Stimulated activated CD4-positive, alpha-beta T cell treated with anti-CD3 and anti-CD28 coated beads, Interleukin-4, amount 100 ng/mL, for 24 hours (primary cell): ENCODE measurements around the gene ABCB4.
"Not testable (repeated sequence)": the region's sequence is repeated elsewhere in the genome, so short reads cannot be mapped to it uniquely, and the experiment has no call there.

Source experiments
- DNase-seq: peaks from one replicate; pipeline ENCODE4 v3.0.0-alpha.2; 2020

The ABCB4 gene

DNA sequence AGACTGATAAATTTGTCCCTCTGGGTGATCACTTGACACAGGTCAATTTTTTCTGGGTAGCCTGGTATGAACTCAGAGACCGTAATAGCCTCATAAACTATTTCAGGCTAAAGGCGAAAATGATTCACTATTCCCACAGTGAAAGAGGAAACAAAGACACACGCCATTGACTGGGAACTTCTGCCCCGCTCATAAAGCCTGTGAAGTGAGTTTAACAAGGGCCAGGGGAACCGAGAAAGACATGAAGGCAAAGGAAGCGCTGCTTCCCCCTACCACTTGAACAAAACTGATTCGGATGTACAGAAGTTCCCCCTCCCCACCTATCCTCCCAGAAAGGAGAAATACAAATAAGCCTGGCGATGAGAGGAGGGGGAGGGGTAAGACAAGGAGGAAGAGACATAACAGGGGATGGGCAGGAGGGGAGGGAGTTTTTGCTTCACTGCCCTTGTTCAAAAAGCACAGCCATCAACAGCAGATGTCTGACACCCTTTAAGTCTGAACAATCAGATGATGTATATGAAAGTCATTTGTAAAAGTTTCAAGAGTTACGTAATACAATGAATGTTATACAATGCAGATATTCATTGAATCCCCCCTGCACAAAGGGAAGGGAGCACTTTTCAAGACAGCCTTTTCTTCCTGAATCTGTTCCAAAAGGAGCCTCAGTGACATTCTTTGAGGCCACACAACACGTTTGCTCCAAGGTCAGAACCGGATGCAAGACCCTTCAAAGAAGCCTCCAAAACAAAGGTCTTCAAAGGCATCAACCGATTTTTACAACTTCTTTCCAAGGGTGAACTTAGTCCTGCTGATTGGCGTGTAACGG is 734 bp downstream of the ABCB4 start:
- no peak for DNase-seq

DNA sequence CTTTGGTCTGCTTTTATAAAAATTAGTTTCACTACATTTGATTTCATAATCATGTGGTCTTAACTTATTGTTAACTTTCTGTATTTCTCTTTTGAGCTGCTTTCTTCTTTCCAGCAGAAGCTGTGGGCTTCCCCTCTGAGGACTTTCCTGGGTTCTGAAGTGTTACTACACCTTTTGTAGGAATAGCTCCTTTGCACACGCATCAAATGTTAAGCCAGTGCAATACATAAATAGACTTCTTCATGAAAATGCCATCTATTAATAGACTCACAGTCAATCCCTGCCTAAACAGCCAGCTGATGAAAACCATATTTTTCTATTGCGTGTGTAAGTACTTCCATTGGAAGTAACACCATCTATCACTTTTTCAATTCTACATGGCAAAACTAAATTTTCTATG is 1.5 kb downstream of the ABCB4 start:
- no peak for DNase-seq

DNA sequence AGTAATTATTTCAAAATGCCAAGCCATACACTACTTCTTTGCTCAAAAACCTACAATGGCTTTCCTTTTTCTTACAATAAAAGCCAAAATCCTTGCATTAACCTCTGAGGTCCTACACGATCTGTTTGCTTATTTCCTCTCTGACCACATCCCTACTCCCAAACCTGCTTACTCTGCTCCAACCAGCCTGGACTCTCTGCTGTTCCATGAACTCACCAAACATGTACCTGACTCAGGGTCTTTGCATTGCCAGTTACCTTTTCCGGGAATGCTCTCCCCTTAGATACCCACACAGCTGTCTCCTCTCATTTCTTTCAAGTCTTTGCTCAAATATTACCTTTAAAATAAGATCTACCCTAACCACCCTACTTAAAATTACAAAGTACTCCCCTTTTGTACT is 2.3 kb downstream of the ABCB4 start:
- no peak for DNase-seq

DNA sequence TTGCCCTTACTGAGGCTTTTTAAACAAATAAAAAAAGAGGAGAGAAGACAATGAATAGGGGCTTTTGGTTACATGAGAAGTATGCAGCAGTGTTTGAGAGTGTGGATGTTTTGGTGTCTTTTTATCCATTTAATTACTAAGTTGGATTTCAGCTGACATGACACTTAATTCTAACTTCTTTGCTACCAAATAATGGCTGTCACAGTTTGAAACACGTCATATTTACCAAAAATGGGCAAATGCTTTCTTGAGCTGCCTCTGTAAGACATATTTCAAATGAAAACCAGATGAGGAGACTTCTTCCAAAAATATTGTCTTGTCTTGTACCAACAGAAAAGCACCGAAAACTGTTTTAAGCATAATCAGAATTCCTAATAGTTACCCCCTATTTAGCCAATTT is 4.0 kb downstream of the ABCB4 start:
- no peak for DNase-seq

DNA sequence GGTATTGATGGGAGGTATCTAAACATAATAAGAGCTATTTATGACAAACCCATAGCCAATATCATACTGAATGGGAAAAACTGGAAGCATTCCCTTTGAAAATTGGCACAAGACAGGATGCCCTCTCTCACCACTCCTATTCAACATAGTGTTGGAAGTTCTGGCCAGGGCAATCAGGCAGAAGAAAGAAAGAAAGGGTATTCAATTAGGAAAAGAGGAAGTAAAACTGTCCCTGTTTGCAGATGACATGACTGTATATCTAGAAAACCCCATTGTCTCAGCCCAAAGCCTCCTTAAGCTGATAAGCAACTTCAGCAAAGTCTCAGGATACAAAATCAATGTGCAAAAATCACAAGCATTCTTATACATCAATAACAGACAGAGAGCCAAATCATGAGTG is 6.3 kb downstream of the ABCB4 start:
- DNase-seq = not testable (repeated sequence)

DNA sequence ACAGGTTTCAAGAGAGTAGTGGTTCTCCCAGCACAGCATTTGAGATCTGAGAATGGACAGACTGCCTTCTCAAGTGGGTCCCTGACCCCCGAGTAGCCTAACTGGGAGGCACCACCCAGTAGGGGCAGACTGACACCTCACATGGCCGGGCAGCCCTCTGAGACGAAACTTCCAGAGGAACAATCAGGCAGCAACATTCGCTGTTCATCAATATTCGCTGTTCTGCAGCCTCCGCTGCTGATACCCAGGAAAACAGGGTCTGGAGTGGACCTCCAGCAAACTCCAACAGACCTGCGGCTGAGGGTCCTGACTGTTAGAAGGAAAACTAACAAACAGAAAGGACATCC is 10.0 kb downstream of the ABCB4 start:
- not testable (repeated sequence) for DNase-seq

DNA sequence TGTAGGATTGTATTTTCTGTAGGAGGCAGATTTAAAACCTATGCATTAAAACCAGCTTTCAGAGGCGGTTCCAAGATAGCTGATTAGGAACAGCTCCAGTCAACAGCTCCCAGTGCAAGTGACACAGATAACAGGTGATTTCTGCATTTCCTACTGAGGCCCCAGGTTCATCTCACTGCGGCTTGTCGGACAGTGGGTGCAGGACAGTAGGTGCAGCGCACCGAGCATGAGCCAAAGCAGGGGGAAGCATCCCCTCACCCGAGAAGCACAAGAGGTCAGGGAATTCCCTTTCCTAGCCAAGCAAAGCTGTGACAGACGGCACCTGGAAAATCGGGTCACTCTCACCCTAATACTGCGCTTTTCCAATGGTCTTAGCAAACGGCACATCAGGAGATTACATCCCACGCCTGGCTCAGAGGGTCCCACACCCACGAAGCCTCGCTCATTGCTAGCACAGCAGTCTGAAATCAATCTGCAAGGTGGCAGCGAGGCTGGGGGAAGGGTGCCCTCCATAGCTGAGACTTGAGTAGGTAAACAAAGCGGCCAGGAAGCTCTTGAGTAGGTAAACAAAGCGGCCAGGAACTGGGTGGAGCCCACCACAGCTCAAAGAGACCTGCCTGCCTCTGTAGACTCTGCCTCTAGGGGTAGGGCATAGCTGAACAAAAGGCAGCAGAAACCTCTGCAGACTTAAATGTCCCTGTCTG is 10.5 kb downstream of the ABCB4 start:
- DNase-seq = not testable (repeated sequence)

DNA sequence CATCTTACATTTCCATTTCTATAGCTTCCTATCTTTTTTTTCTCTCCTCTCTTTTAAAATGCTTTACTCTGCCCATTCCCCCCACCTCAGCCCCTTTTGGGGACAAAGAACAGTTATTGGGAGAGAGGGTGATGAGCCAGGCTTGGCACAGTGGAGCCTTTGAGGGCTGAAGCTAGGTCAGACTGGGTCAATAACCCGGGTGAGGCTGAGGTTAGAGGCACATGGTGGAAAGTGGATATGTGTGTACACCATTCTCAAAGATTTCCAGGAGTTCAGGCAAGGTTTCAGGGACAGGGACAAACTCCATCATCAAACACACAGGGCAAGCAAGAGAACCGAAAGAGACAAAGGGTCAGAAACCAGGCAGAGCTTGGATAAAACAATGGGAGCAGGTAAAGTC is 11.5 kb downstream of the ABCB4 start:
- no peak for DNase-seq

DNA sequence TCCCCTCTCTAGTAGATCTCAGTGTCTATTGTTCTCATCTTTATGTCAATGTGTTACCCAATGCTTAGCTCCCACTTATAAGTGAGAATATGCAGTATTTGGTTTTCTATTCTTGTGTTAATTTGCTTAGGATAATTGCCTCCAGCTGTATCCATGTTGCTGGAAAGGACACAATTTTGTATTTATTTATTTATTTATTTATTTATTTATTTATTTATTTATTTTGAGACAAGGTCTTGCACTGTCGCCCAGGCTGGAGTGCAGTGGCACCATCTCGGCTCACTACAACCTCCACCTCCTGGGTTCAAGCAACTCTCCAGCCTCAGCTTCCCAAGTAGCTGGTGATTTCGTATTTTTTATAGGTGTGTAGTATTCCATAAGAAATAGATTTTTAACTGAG is 15.0 kb downstream of the ABCB4 start:
- DNase-seq = not testable (repeated sequence)

DNA sequence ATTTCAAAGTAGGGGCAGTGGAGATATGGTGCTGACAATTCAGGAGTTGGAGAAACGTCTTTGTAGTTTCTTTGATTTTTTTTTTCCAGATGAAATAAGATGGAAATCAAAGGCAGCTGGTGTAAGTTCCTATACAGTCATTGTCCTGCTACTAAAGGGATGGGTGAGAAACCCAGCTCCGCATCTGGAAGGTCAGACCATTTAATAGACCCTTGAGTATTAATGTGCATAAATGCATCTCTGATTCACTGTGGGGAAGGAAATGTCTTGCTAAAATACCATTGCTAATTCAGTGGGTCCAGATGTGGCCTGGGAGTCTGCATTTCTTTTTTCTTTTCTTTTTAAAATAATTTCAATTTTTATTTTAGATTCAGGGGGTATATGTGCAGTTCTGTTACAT is 15.5 kb downstream of the ABCB4 start:
- no peak for DNase-seq

DNA sequence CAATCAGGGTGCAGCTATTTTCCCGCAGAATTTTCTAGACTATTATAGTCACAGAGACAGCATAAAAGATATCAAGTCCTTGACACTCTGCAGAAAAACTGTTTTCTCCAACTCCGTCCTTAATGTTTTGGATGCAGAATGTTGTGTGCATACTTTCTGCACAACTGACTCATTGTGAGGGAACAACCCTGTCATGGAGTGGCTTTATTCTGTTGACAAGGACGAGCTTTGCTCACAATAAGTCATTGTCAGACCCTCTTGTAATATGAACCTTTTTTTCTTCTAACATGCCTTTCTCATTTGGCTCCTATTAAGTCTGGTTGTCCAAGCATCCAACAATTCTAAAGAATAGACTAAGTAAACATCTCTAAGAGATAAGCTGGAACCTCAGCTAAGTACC is 17.3 kb downstream of the ABCB4 start:
- no peak for DNase-seq

DNA sequence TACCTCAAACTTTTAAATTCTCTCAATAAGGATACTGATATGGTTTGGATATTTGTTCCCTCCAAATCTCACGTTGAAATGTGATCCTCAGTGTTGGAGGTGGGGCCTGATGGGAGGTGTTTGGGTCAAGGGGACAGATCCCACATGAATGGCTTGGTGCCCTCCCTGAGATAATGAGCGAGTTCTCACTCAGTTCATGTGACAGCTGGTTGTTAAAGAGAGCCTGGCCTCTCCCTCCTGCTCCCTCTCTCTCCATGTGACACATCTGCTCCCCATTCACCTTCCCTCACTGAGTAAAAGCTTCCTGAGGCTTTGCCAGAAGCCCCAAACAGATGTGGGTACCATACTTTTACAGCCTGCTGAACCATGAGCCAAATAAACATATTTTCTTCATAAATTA is 19.2 kb downstream of the ABCB4 start:
- no peak for DNase-seq

DNA sequence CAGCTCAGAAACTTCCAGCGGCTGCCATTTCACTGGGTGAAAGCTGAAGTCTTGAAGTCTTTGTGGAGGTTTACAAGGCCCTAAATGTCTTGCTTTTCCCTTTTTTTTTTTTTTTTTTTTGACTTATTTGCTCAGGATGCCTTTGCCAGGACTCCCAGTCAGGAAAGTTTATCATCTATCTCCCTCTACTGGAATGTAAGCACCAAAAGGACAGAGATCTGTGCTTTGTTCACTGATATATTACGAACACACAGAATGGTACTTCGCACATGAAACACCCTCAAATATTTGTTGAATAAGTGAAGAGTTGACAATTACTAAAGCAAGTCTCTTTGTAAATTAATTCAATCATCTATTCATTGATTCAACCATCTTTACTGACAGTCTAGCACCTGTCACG is 23.2 kb downstream of the ABCB4 start:
- DNase-seq = no peak

DNA sequence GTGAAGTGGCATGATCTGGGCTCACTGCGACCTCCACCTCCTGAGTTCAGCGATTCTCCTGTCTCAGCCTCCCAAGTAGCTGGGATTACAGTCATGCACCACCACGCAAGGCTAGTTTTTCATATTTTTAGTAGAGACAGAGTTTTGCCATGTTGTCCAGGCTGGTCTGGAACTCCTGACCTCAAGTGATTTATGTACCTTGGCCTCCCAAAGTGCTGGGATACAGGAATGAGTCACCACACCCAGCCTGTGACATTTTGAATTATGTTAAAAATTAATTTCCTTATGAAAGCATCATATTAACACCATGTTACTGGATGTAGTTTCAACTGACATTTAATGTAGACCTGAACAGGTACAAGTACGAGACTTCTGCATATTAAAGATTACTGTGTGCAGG is 24.3 kb downstream of the ABCB4 start:
- DNase-seq = no peak

DNA sequence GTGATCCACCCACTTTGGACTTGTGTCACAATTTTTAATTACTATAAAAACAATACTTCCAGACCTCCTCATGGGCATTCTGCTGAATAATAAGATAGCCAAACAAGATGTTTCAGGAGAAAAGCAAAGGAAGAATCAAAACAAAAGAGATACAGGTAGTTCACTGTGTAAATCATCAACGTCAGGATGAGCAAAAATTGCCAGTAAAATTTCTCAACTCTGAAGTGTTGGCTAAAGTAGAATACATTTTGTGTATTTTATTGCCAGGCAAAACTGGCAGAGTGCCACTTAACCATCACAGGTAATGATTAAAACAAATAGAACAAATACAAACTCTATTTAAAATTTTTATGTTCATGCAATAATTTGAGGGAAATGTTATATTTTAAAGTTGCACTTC is 24.8 kb downstream of the ABCB4 start:
- DNase-seq = no peak

DNA sequence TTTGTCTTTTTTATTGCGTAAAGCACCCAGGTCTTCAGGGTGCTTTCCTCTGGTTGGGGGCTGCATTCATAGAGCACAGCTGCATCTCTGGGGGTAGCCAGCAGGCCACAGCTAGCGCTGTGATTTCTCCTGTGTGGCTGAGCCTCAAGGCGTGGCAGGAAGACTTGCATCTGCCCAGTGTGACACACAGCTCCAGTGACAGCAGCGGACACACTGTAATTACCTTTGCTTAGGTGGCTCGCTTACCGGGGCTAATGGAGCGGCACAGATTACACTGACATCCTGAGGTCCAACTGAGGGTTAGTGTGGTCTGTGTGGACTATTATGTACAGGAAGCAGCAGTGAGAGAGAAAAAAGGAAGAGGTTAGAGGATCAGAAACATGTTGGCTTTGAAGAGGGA is 27.1 kb downstream of the ABCB4 start:
- no peak for DNase-seq

DNA sequence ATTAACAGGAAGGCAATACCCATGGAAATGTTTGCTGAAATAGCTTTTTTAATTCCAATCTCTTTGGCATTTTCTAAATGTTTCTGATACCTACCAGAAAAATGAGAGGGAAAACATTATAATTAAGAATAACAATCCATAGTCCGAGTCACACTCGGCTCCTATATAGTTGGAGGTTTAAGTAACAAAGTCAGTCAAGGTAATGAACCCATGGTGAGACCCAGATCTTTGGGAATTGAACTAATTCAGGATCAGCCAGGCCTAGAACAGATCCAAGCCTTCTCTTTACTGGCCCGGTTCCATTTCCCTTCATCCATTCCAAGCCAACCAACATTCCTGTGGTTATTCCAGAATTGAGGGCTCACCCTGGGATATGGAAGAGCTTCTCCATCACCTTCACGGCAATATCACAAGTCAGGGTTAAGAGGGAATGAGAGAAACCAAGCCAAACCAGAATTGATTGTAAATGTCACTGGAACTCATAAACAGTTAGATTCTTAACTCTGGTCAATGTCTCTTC is 28.3 kb downstream of the ABCB4 start:
- no peak for DNase-seq

DNA sequence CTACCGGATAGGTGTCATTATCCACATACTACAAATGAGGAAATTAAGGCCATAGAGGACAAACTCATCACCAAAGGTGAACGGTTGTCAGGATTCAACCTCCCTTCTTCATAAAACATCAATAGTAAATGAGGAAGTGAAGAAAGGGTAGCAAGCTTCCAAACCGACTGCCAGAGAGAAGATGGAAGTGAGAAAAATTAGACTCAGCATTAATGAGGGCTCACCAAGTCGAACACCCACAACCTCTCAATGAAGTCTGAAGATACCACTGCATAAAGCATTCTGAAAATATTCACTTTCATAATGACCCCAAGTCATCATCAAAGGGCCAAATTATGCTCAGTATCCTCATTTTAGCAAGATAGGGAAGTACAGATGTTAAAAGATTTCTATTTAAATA is 29.6 kb downstream of the ABCB4 start:
- DNase-seq = no peak

DNA sequence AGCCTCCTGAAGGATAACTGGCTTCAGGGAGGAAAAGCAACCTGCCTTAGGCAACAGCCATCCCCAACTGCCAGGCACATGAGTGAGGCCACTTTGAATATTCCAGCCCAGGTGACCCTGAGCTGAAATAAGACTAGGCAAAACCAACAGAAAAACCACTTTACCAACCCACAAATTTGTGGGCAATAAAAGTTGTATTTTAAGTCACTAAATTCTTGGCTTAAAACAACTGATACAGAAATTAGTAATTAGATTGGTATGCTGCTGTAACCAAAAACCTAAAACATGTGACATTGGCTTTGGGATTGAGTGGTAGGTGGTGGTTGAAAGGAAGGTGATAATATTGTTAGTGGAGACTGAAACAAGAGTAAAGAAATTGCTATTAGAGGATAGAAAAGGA is 39.9 kb downstream of the ABCB4 start:
- DNase-seq = no peak

DNA sequence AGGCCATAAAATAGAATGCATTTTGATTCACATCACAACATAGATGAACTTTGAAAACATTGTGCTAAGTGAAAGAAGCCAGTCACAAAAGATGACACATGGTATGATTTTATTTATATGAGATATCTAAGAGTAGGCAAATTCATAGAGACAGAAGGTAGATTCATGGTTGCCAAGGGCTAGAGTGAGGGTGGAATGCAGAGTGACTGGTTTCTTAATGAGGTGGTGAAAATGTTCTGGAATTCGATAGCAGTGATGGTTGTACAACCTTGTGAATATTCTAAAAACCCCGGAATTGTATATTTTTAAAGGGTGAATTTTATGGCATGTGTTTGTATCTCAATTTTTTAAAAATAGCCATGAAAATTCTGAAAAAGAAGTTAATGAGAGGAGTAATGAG is 42.9 kb downstream of the ABCB4 start:
- no peak for DNase-seq

DNA sequence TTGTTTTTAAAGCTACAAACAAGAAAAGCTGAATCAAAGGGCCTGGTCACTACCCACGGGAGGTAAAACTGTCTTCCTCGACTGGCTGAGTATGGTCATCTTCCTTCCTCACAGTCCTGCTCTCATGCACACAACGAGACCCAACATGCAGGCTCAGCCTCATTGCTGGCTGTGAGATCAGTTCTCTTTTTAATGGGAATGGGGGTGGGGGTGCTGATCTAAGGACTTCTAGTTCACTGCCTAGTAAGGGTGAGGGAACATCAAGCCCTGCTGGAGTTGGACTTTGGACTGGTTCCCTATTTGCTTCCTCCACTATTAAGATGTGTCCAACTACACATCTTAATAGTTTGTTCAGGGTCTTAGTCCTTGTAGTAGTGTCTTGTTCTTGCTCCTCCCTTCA is 48.2 kb downstream of the ABCB4 start:
- DNase-seq = no peak

DNA sequence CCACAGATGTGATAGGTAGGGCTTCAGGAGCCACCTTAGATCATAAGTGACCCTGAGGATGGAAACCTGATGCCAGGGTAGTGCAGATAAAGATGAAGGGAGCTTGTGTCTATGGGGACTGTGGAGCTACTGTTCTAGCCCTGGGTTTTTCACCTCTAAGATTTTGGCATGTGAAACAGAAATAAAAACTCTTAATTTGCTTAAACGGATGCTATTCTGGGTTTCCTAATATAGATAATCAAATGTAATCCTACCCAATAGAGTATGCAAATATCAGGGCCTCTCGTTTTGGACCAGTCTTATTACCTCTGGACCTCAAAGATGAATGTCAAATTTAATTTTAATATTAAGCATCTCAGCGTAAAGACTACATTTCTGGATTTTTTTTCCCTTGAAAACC is 49.3 kb downstream of the ABCB4 start:
- DNase-seq = no peak

DNA sequence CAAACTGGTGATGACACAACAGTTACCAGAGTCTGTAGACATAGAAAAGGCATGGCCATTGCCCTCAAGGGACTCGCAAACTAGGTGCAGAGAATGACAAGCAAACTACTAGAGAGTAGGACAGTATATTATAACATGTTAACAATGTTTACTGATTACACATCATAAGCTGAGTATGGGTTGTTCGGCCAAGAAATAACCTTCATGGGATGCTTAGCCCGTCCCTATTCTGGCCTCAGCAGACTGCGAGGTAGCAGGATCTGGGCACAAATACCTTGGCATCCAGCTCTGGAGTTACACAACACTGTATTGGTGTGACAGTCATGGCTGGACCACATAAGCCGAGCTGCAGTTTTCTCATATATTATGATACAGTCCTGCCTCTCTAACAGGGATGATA is 51.4 kb downstream of the ABCB4 start:
- DNase-seq = no peak

DNA sequence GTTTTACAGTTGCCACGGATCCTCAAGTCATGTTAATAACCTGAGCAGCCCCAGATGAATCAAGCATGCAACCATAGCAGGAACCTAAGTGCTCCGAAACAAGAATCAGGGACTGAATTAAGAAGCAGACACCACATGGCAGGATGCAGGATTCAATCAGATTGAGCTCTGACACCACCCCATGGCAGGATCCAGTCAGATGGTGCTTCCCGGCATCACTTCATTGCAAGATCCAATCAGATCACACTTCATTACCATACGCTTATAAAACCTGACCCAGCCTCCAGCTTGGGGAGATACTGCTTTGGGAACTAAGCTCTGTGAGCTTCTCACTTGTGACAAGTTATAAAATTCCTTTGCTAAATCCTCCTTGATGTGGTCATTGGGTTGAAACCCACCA is 55.3 kb downstream of the ABCB4 start:
- DNase-seq = no peak
